GM12878 (cell line): ENCODE results near the gene LGALS9. TPM values are rescaled to one million over a fixed set of nuclear protein-coding genes. Genes with fewer than 3 reads are reported as not detected.

Source experiments
- ATAC-seq: fragments of 200-7000 bp; cut with Tn5 transposase; 3 replicates; pipeline ENCODE4 v1.9.1; 2020; ENCODE audit warnings: mild to moderate bottlenecking, moderate library complexity
- BruUV-seq: library from RNA; stranded (reverse); fragments of 400-500 nt; replicated peaks from 2 replicates; lab custom pipeline; 2021; lab: Mats Ljungman, UMichigan
- CTCF ChIA-PET: fragments of 300-600 bp; sonication (Branson Sonifier 250); formaldehyde crosslinking; extraction: SDS; loops from one replicate; lab custom pipeline; 2021; ENCODE audit warnings: inconsistent platforms; lab: Yijun Ruan, JAX
- POLR2A ChIA-PET: fragments of 350-600 bp; formaldehyde crosslinking; extraction: SDS; loops from one replicate; lab custom pipeline; 2021; ENCODE audit warnings: inconsistent platforms; lab: Charles Lee
- RAD21 ChIA-PET: fragments of 300-600 bp; sonication (Branson Sonifier 250); formaldehyde crosslinking; loops from one replicate; lab custom pipeline; 2023; ENCODE audit warnings: antibody characterized with exemption; ENCODE audit not compliant: unreplicated experiment; lab: Charles Lee
- SMC1A ChIA-PET: fragments of 300-600 bp; sonication (Branson Sonifier 250); formaldehyde crosslinking; loops from one replicate; lab custom pipeline; 2023; ENCODE audit not compliant: unreplicated experiment, uncharacterized antibody; lab: Charles Lee
- DNase-seq: peaks from one replicate; pipeline ENCODE4 v3.0.0-alpha.2; 2011; ENCODE audit warnings: low read depth, low spot score
- FAIRE-seq: peaks from 3 replicates; lab custom pipeline; 2011; peaks lifted over from hg19 to GRCh38; lab: Jason Lieb, UNC
- H2AFZ ChIP-seq: 2 replicates; pipeline ENCODE4 v1.6.0; 2011; ENCODE audit warnings: low read depth, low read length, control low read depth; ENCODE audit not compliant: control insufficient read depth
- H3K27ac ChIP-seq: 2 replicates; pipeline ENCODE4 v1.5.1; 2011; ENCODE audit warnings: control low read depth; ENCODE audit not compliant: control insufficient read depth, insufficient read depth
- H3K27me3 ChIP-seq, 2 experiments: replicated peaks in 1 of 2; 2 replicates each; pipeline versions ENCODE4 v1.6.0 to v1.6.1; 2011; ENCODE audit warnings: low read length in 1 of 2; ENCODE audit not compliant: control insufficient read depth in 2 of 2, insufficient read depth in 2 of 2
- H3K36me3 ChIP-seq, 2 experiments: 2 replicates each; pipeline ENCODE4 v1.5.1; 2011; ENCODE audit warnings: low read length in 1 of 2; ENCODE audit not compliant: control insufficient read depth in 2 of 2, insufficient read depth in 2 of 2
- H3K4me1 ChIP-seq: 2 replicates; pipeline ENCODE4 v1.6.1; 2011; ENCODE audit warnings: mild to moderate bottlenecking, low read length, moderate library complexity, mixed read lengths; ENCODE audit not compliant: control insufficient read depth, insufficient read depth
- H3K4me2 ChIP-seq: 2 replicates; pipeline ENCODE4 v1.6.0; 2011; ENCODE audit warnings: control low read depth; ENCODE audit not compliant: control insufficient read depth, insufficient read depth
- H3K4me3 ChIP-seq: fragments of 200-600 bp; sonication (generic); 2 replicates; pipeline ENCODE4 v1.5.1; 2016
- H3K79me2 ChIP-seq: 2 replicates; pipeline ENCODE4 v1.6.0; 2011; ENCODE audit warnings: low read length; ENCODE audit not compliant: control insufficient read depth, insufficient read depth
- H3K9ac ChIP-seq: 2 replicates; pipeline ENCODE4 v1.8.0; 2011; ENCODE audit warnings: low read length, control low read depth, mixed read lengths; ENCODE audit not compliant: control insufficient read depth, insufficient read depth
- H3K9me3 ChIP-seq: replicated peaks from 3 replicates; pipeline ENCODE4 v1.5.1; 2011; ENCODE audit warnings: mild to moderate bottlenecking, low read length; ENCODE audit not compliant: control insufficient read depth, insufficient read depth
- H4K20me1 ChIP-seq: 2 replicates; pipeline ENCODE4 v1.6.0; 2011; ENCODE audit not compliant: control insufficient read depth, insufficient read depth
- NBN ChIP-seq: fragments of 450-650 bp; IDR thresholded peaks from 2 replicates; pipeline ENCODE4 v1.6.1; 2016
- POLR2A ChIP-seq: IDR thresholded peaks from 2 replicates; pipeline ENCODE4 v1.6.1; 2011; ENCODE audit warnings: low read depth, mild to moderate bottlenecking, low read length
- WGBS: methylation state at CpG from one replicate; pipeline ENCODE4 v1.1.6; 2016; ENCODE audit warnings: low lambda C conversion rate; ENCODE audit not compliant: insufficient replicate concordance, insufficient coverage; ENCODE audit errors: missing lambda C conversion rate; 5-methylcytosine and 5-hydroxymethylcytosine counted together
- in situ Hi-C: fragments of 300-500 bp; cut with MboI; formaldehyde crosslinking; loops from 9 replicates; pipeline ENCODE4 v1.14.3; 2018; ENCODE audit warnings: mixed read lengths
- intact Hi-C: fragments of 100-400 bp; cut with micrococcal nuclease; formaldehyde crosslinking; loops from one replicate; pipeline ENCODE4 v1.14.2; 2022; ENCODE audit not compliant: unreplicated experiment
- polyA plus RNA-seq, 11 experiments: library from polyadenylated mRNA; depleted of rRNA in 4 of 11; unstranded in 6 of 11; stranded (reverse) in 5 of 11; fragments of >200 nt; fragmentation: Nextera tagmentation in 4 of 11; fragmentation: Illumina TruSeq in 1 of 11; extraction: Ambion mirVana in 4 of 11; extraction: Trizol in 1 of 11; gene quantifications; 1 replicate in 1 of 11; 2 replicates in 10 of 11; pipeline versions ENCODE4 v1.2.1 to v1.2.3, GENCODE V29; 2011 to 2016; ENCODE audit warnings: inconsistent platforms in 2 of 11, missing spikeins in 2 of 11, low read depth in 1 of 11
- total RNA-seq, 4 experiments: library from RNA; depleted of rRNA in 3 of 4; stranded (reverse); fragments of >200 nt in 3 of 4; fragmentation: Illumina TruSeq in 1 of 4; extraction: Trizol in 1 of 4; gene quantifications; 2 replicates each; pipeline versions ENCODE4 v1.2.1 to v1.2.3, GENCODE V29; 2013 to 2021
- TF ChIP-seq, protein P1 (sequence below): fragments of 450-650 bp; IDR thresholded peaks from 2 replicates; pipeline ENCODE4 v1.6.1; 2017; ENCODE audit warnings: mild to moderate bottlenecking, moderate library complexity
- TF ChIP-seq, protein P2 (sequence below): fragments of 450-650 bp; IDR thresholded peaks from 2 replicates; pipeline ENCODE4 v1.6.1; 2017; ENCODE audit warnings: mild to moderate bottlenecking, low read depth, inconsistent platforms; ENCODE audit not compliant: poor library complexity, severe bottlenecking

LGALS9 gene
- total and polyA plus RNA-seq, 10 of the 15 experiments (the other 5 are each of a cell fraction or from before 2014, with no cell fraction given): 22.5 to 294 (median 155) TPM

DNA sequence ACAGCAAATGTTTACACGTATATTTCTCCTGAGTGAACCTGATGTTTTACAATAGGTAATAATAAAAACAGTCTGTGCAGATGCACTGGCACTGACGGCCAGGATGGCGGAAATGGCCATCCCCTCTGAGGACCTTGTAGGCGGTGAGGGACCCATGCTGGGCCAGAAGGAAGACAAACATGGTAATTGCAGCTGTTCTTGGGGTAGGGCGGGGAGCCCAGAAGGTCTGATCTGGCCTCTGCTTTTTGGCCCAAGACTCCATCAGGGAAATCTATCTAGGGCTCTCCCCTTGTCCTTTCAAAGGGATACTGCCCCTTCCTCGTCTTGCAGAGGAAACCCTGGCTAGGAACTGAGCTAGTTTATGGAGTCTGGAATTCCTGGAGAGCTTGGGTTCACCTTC, 7.4 kb upstream of the LGALS9 start (continued):
- TF ChIP-seq, protein P1, sequence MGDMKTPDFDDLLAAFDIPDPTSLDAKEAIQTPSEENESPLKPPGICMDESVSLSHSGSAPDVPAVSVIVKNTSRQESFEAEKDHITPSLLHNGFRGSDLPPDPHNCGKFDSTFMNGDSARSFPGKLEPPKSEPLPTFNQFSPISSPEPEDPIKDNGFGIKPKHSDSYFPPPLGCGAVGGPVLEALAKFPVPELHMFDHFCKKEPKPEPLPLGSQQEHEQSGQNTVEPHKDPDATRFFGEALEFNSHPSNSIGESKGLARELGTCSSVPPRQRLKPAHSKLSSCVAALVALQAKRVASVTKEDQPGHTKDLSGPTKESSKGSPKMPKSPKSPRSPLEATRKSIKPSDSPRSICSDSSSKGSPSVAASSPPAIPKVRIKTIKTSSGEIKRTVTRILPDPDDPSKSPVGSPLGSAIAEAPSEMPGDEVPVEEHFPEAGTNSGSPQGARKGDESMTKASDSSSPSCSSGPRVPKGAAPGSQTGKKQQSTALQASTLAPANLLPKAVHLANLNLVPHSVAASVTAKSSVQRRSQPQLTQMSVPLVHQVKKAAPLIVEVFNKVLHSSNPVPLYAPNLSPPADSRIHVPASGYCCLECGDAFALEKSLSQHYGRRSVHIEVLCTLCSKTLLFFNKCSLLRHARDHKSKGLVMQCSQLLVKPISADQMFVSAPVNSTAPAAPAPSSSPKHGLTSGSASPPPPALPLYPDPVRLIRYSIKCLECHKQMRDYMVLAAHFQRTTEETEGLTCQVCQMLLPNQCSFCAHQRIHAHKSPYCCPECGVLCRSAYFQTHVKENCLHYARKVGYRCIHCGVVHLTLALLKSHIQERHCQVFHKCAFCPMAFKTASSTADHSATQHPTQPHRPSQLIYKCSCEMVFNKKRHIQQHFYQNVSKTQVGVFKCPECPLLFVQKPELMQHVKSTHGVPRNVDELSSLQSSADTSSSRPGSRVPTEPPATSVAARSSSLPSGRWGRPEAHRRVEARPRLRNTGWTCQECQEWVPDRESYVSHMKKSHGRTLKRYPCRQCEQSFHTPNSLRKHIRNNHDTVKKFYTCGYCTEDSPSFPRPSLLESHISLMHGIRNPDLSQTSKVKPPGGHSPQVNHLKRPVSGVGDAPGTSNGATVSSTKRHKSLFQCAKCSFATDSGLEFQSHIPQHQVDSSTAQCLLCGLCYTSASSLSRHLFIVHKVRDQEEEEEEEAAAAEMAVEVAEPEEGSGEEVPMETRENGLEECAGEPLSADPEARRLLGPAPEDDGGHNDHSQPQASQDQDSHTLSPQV: no peak
- TF ChIP-seq, protein P2, sequence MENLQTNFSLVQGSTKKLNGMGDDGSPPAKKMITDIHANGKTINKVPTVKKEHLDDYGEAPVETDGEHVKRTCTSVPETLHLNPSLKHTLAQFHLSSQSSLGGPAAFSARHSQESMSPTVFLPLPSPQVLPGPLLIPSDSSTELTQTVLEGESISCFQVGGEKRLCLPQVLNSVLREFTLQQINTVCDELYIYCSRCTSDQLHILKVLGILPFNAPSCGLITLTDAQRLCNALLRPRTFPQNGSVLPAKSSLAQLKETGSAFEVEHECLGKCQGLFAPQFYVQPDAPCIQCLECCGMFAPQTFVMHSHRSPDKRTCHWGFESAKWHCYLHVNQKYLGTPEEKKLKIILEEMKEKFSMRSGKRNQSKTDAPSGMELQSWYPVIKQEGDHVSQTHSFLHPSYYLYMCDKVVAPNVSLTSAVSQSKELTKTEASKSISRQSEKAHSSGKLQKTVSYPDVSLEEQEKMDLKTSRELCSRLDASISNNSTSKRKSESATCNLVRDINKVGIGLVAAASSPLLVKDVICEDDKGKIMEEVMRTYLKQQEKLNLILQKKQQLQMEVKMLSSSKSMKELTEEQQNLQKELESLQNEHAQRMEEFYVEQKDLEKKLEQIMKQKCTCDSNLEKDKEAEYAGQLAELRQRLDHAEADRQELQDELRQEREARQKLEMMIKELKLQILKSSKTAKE: no peak
- no peak for TF ChIP-seq NBN

DNA sequence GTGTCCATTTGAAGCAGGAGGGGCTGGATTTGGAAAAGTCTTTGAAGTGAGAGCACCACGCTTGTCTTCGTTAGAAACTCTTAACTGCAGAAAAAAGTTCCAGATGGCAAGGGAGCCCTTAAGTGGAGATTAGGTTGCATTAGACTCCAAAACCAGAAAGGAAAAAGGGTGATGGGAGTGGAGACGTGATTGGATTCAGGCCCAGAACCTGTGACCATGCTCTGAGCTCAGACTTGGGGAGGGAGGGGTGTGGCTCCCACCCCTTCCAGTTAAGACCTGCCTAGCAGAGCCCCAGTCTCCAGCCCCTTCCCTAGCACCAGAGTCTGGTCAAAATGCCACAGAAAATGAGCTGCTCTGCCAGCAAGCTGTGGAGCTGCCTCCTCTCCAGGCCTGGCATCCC, 6.4 kb upstream of the LGALS9 start:
- Histone ChIP-seq H3K4me1 (no peaks in the 10 kb centered on the region), H3K27me3 (no peaks in the 10 kb centered on the region), H3K27ac (no peak overlapping the region), H3K9ac (no peak overlapping the region), H2AFZ (no peak overlapping the region), H4K20me1 (no peaks in the 10 kb centered on the region), H3K79me2 (no peaks in the 10 kb centered on the region), H3K4me2 (no peak overlapping the region), H3K4me3 (no peak overlapping the region), H3K9me3 (no peaks in the 10 kb centered on the region; the same call in 2 of the 3 replicates), H3K36me3 (peaks cover 11 to 33% of the 10 kb centered on the region in 2 experiments)
- no TSS peak for BruUV-seq
- no peak for ATAC-seq
- no peak for FAIRE-seq
- intact Hi-C loops: no loop called here
- ChIA-PET CTCF (interaction anchor here (0.9 to 1.3 kb wide), 2 partner anchors 9 to 136 kb away, joined by 3 to 4 read pairs; no protein-coding TSS in a partner anchor), POLR2A (interaction anchor here (0.6 kb wide), 1 partner anchor 174 kb away, joined by 3 read pairs; no protein-coding TSS in a partner anchor), RAD21 (no interaction called here), SMC1A (no interaction called here)
- in situ Hi-C loops: no loop called here
- no peak for DNase-seq
- TF ChIP-seq POLR2A: no peak
- WGBS: 92% methylated on average over 3 of the region's 3 CpGs
